Bronchial epithelial cell (primary cell): ENCODE measurements around the gene FHIP1B. TPM values are rescaled to one million over a fixed set of nuclear protein-coding genes. Genes with fewer than 3 reads are reported as not detected.

Experiments used
- DNase-seq: peaks from one replicate; pipeline ENCODE4 v3.0.0-alpha.2; 2010; ENCODE audit warnings: low read depth
- FAIRE-seq: peaks from 2 replicates; lab custom pipeline; 2011; peaks lifted over from hg19 to GRCh38; lab: Jason Lieb, UNC
- H3K27me3 ChIP-seq: 2 replicates; pipeline ENCODE4 v1.5.1; 2011; ENCODE audit warnings: low read length; ENCODE audit not compliant: control insufficient read depth, insufficient read depth
- H3K36me3 ChIP-seq: 2 replicates; pipeline ENCODE4 v1.5.1; 2011; ENCODE audit warnings: low read length; ENCODE audit not compliant: control insufficient read depth, insufficient read depth
- H3K4me3 ChIP-seq: 2 replicates; pipeline ENCODE4 v1.5.1; 2011; ENCODE audit warnings: mild to moderate bottlenecking, low read depth, low read length, control low read depth
- total RNA-seq: library from RNA; depleted of rRNA; stranded (reverse); fragments of >200 nt; gene quantifications from 2 replicates; pipeline ENCODE4 v1.2.1, GENCODE V29; 2014
- TF ChIP-seq, protein P1 (sequence below): IDR thresholded peaks from 2 replicates; pipeline ENCODE4 v1.5.1; 2011; ENCODE audit warnings: mild to moderate bottlenecking, moderate library complexity, low read length, control low read depth, inconsistent platforms; ENCODE audit not compliant: insufficient read depth, severe bottlenecking

FHIP1B gene
- total RNA-seq, 1 donor from 2014 or later = 7.4 TPM

DNA sequence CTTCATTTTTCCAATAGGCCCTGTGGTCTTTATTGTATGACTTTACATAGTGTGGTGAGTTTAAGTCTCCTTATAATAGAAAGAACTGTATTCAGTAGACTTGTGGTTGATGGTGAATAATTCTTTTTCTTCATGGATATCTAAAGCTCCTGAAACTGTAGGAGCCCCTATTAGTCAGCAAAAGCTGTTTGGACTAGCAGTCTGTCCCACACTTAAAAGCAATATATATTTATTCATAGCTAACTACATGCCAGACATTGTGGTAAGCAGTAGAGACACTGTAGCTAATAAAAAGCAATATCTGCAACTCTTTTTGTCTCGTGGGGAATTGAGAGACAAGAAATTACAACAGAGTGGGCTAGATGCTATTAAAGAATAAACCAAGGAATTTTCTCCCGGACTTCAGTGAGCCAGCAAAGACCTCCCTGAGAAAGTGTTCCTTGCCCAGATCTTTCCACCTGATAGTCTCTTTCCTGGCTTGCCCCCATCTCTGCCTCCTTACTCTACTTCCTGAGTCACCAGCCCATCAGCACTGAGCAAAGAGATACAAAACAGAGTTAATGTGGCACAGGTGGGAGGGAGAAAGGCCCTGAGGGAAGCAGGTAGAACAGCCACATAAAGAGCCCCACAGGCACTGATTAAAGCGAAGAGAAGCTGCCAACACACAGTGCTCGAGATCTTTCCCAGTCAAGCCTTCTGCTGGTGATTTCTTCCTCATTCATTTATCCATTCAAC lies 36.8 kb downstream of the FHIP1B start:
- no peak overlapping the region for H3K4me3 ChIP-seq
- H3K36me3 ChIP-seq = no peaks in the 10 kb centered on the region
- DNase-seq = no peak
- no peaks in the 10 kb centered on the region for H3K27me3 ChIP-seq
- TF ChIP-seq, protein P1, sequence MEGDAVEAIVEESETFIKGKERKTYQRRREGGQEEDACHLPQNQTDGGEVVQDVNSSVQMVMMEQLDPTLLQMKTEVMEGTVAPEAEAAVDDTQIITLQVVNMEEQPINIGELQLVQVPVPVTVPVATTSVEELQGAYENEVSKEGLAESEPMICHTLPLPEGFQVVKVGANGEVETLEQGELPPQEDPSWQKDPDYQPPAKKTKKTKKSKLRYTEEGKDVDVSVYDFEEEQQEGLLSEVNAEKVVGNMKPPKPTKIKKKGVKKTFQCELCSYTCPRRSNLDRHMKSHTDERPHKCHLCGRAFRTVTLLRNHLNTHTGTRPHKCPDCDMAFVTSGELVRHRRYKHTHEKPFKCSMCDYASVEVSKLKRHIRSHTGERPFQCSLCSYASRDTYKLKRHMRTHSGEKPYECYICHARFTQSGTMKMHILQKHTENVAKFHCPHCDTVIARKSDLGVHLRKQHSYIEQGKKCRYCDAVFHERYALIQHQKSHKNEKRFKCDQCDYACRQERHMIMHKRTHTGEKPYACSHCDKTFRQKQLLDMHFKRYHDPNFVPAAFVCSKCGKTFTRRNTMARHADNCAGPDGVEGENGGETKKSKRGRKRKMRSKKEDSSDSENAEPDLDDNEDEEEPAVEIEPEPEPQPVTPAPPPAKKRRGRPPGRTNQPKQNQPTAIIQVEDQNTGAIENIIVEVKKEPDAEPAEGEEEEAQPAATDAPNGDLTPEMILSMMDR = no peak
- no peak for FAIRE-seq

DNA sequence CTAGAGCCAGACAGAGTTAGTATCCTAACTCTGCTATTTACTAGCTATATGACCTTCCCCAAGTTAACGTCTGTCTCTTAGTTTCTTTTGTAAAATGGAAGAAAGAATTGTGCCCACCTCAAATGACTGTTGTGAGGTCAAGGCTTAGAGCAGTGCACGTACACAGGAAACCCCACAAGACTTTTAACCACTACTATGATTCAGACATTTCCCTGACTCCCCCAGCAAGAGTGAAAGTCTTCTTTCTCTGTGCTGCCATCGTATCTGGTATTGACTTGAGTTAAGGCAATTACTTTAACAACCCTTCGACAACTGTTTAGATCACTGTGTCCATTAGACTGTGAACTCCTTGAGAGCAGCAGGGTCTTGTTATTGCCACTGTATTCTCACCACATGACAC lies 38.0 kb downstream of the FHIP1B start:
- no peak for FAIRE-seq

DNA sequence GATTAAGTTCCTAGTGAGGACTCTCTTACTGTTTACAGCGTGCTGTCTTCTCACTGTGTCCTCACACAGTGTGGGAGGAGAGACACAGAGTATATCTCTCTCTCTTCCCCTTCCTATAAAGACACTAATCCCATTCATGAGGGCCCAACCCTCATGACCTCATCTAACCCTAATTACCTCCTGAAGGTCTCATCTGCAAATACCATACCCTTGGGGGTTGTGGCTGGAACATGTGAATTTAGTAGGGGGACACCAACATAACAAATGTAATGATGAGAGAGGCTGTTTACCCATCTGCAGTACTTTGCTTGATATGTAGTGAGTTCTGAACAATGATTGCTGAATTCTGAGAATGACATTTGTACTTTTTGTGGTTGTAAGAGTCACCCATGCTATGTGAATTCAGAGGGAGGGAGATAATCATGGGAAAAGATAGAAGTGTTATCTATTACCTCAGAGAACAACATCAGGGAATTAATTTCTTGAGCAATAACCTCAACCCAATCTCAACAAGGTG lies 40.3 kb downstream of the FHIP1B start:
- DNase-seq = peak; percentile 3
- no peak for FAIRE-seq
- Histone ChIP-seq H3K4me3 (no peak overlapping the region), H3K27me3 (no peaks in the 10 kb centered on the region), H3K36me3 (no peaks in the 10 kb centered on the region)
- TF ChIP-seq, protein P1 = no peak

More for the DNA sequence above, 38.0 kb downstream of the FHIP1B start:
- no peak overlapping the region for H3K4me3 ChIP-seq
- TF ChIP-seq, protein P1 = no peak
- no peak for DNase-seq
- no peaks in the 10 kb centered on the region for H3K36me3 ChIP-seq
- no peaks in the 10 kb centered on the region for H3K27me3 ChIP-seq

DNA sequence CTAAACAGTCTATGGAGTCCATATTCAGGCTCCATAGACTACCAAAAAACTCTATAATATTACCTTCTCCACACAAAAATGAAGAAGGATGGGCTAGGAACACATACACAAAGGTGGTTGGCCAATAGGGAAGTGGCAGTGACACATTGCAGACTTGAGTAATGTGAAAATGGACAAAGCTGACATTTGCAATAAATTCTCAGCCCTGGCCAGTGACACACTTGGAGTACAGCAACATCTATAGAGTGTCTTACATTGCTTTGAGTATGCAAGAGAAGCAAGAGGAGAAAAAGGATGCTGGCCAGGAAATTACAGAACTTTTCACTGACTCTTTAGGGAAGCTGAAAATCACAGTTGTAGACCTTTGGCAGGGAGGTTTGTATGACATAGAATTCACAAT lies 42.7 kb downstream of the FHIP1B start:
- H3K4me3 ChIP-seq = no peak overlapping the region
- H3K27me3 ChIP-seq = no peaks in the 10 kb centered on the region
- DNase-seq (no peak), FAIRE-seq (no peak)
- TF ChIP-seq, protein P1 = no peak
- H3K36me3 ChIP-seq = no peaks in the 10 kb centered on the region

DNA sequence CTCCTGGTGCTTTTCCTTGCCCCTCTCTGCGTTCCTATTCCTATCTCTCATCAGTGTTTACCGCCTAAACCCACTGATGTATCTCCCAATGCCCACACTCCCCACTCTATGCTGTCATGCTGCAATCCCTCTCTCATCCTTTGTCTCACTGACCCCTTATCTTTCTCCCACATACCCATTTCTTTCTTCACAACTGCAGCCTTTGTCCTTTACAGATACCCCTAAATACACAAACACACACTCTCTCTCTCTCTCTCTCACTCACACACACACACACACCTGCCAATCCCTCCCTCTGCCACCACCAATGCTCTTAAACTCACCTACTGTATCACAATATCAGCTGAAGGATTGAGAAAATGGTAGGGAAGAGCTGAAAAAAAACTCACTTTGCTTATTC lies 59.0 kb downstream of the FHIP1B start:
- FAIRE-seq = no peak
- TF ChIP-seq, protein P1 = no peak
- DNase-seq = no peak
- Histone ChIP-seq H3K36me3 (no peaks in the 10 kb centered on the region), H3K4me3 (no peak overlapping the region), H3K27me3 (no peaks in the 10 kb centered on the region)
